NCI-H1417 (cell line): Measurements from ENCODE around the gene CADM1.

Experiments
- DNase-seq, 3 experiments: peaks; one replicate each; lab custom pipeline; 2025; lab: John Stamatoyannopoulos, UW

Gene CADM1

GRCh38 chr11:115124786-115125185 lies 379.4 kb downstream of the CADM1 start:
- DNase-seq, result no peak

GRCh38 chr11:115123641-115124040 lies 380.6 kb downstream of the CADM1 start:
- no peak for DNase-seq

- no peak for DNase-seq
Measured at GRCh38 chr11:115122274-115122673, 381.9 kb downstream of the CADM1 start.
